Chondrocyte (in vitro differentiated cells): ENCODE results near the gene NR0B2. TPM values are rescaled to one million over a fixed set of nuclear protein-coding genes. Genes with fewer than 3 reads are reported as not detected.

Source experiments
- DNase-seq: peaks from one replicate; pipeline ENCODE4 v3.0.0; 2021; ENCODE audit warnings: mixed read lengths, low spot score
- H3K27ac Mint-ChIP-seq: one replicate; pipeline ENCODE4 v1.8.0; 2021; ENCODE audit warnings: mild to moderate bottlenecking, moderate library complexity, mixed read lengths; ENCODE audit not compliant: unreplicated experiment
- H3K27me3 Mint-ChIP-seq: 2 replicates; pipeline ENCODE4 v1.8.0; 2021; ENCODE audit warnings: low read depth, mixed read lengths
- H3K36me3 Mint-ChIP-seq: 2 replicates; pipeline ENCODE4 v1.8.0; 2021; ENCODE audit warnings: low read depth, mixed read lengths
- H3K4me1 Mint-ChIP-seq: 2 replicates; pipeline ENCODE4 v1.8.0; 2021; ENCODE audit warnings: low read depth, mild to moderate bottlenecking, mixed read lengths
- H3K4me3 Mint-ChIP-seq: one replicate; pipeline ENCODE4 v1.8.0; 2021; ENCODE audit warnings: mild to moderate bottlenecking, moderate library complexity, mixed read lengths; ENCODE audit not compliant: unreplicated experiment
- H3K9me3 Mint-ChIP-seq: 2 replicates; pipeline ENCODE4 v1.8.0; 2021; ENCODE audit warnings: low read depth, mixed read lengths
- CTCF ChIP-seq: fragments of 200-600 bp; sonication (generic); IDR thresholded peaks from 2 replicates; pipeline ENCODE4 v1.5.0; 2021; ENCODE audit warnings: antibody characterized with exemption, mild to moderate bottlenecking, moderate library complexity
- total RNA-seq: library from RNA; stranded (reverse); gene quantifications from 3 replicates; pipeline ENCODE4 v1.2.1, GENCODE V29; 2021

NR0B2 gene
- total RNA-seq, 1 donor from 2014 or later = not detected

- Mint-ChIP-seq H3K9me3 (no peaks in the 10 kb centered on the region), H3K4me1 (peaks cover 6% of the 10 kb centered on the region), H3K27ac (no peak overlapping the region), H3K4me3 (no peak overlapping the region), H3K27me3 (no peaks in the 10 kb centered on the region), H3K36me3 (peaks cover 31% of the 10 kb centered on the region)
- DNase-seq = no peak
- no peak for TF ChIP-seq CTCF
Observed at GRCh38 chr1:26945138-26945537, 31.4 kb upstream of the NR0B2 start.

- peak; percentile 73 for DNase-seq
- H3K36me3 Mint-ChIP-seq = peaks cover 33% of the 10 kb centered on the region
- peaks cover 13% of the 10 kb centered on the region for H3K4me1 Mint-ChIP-seq
- H3K27me3 Mint-ChIP-seq = no peaks in the 10 kb centered on the region
- no peak for TF ChIP-seq CTCF
- no peaks in the 10 kb centered on the region for H3K9me3 Mint-ChIP-seq
- no peak overlapping the region for H3K4me3 Mint-ChIP-seq
- H3K27ac Mint-ChIP-seq = no peak overlapping the region
Observed at GRCh38 chr1:26942656-26943055, 28.9 kb upstream of the NR0B2 start.

- peak; percentile 48 for DNase-seq
- Mint-ChIP-seq H3K36me3 (peaks cover 34% of the 10 kb centered on the region), H3K9me3 (no peaks in the 10 kb centered on the region), H3K4me3 (no peak overlapping the region), H3K27me3 (no peaks in the 10 kb centered on the region), H3K27ac (no peak overlapping the region), H3K4me1 (peaks cover 13% of the 10 kb centered on the region)
- TF ChIP-seq CTCF = no peak
Observed at GRCh38 chr1:26941311-26941710, 27.5 kb upstream of the NR0B2 start.

GRCh38 chr1:26938659-26939025 lies 24.9 kb upstream of the NR0B2 start:
- Mint-ChIP-seq H3K36me3 (peaks cover 27% of the 10 kb centered on the region), H3K9me3 (no peaks in the 10 kb centered on the region), H3K27ac (peak overlapping the region; percentile 45), H3K27me3 (no peaks in the 10 kb centered on the region), H3K4me1 (peaks cover 13% of the 10 kb centered on the region), H3K4me3 (no peak overlapping the region)
- DNase-seq = no peak
- no peak for TF ChIP-seq CTCF

GRCh38 chr1:26938004-26938658 lies 24.4 kb upstream of the NR0B2 start:
- Mint-ChIP-seq H3K9me3 (no peaks in the 10 kb centered on the region), H3K4me3 (no peak overlapping the region), H3K4me1 (peaks cover 13% of the 10 kb centered on the region), H3K27ac (no peak overlapping the region), H3K36me3 (peaks cover 24% of the 10 kb centered on the region), H3K27me3 (no peaks in the 10 kb centered on the region)
- no peak for TF ChIP-seq CTCF
- DNase-seq = no peak
